Measurements from ENCODE around the gene EHD1. TPM values are rescaled to one million over a fixed set of nuclear protein-coding genes. Genes with fewer than 3 reads are reported as not detected.

EHD1 gene
- total and polyA plus RNA-seq, 9 of the 15 experiments (the other 6 are each of a cell fraction or from before 2014, with no cell fraction given) = 0.46 to 65.0 (median 16.4) TPM

GRCh38 chr11:64885367-64886286 is 7.2 kb upstream of the EHD1 start:
- H3K36me3 ChIP-seq (ENCODE audit: control insufficient read depth, insufficient read depth, low read length) = no peaks in the 10 kb centered on the region
- no peaks in the 10 kb centered on the region for H3K27me3 ChIP-seq (ENCODE audit: control insufficient read depth in 2 of 2, insufficient read depth in 2 of 2, low read length in 2 of 2)
- H3K4me3 ChIP-seq = no peak overlapping the region
- no peaks in the 10 kb centered on the region for H3K9me1 ChIP-seq (ENCODE audit: control insufficient read depth, insufficient read depth, low read length)
- DNase-seq (ENCODE audit: extremely low read depth in 1 of 4, low spot score in 3 of 4) = peak in 3 of 4 experiments; percentile 58 to 95 (median 85)
- in situ Hi-C loops (cut with MboI) (no loop called here), intact Hi-C loops (cut with micrococcal nuclease) (loop anchor here (5.0 to 10.0 kb wide), 2 partner anchors 108 to 229 kb away; partner anchors contain the start of genes SF1, TM7SF2 and ZNHIT2)
- H3K27ac ChIP-seq (ENCODE audit: extremely low read depth, low read depth, low read length) = peak overlapping the region; percentile 96
- H3K4me2 ChIP-seq (ENCODE audit: insufficient read depth, low read length) = peak overlapping the region; percentile 82
- WGBS (ENCODE audit: insufficient coverage, low coverage, missing lambda C conversion rate) = 8% methylated on average over 15 of the region's 15 CpGs
- ChIA-PET POLR2A (interaction anchor here (0.6 to 2.2 kb wide), 10 partner anchors 10 to 581 kb away, joined by 3 to 12 read pairs (median 4); partner anchors contain the start of genes FAU, MRPL49 and SF1), CTCF (ENCODE audit: low intra/inter-chr PET ratio) (interaction anchor here (1.2 kb wide), 1 partner anchor 39 kb away, joined by 3 read pairs; no protein-coding TSS in a partner anchor)
- ATAC-seq = peak; percentile 70
- no peaks in the 10 kb centered on the region for H3K79me2 ChIP-seq (ENCODE audit: control insufficient read depth, insufficient read depth, low read length)
- TSS peak; percentile 98 for BruUV-seq (replicated peaks)
- H3K9me3 ChIP-seq (replicated peaks; ENCODE audit: control insufficient read depth, insufficient read depth, low read depth, low read length) = no peaks in the 10 kb centered on the region
- peaks cover 44 to 60% of the 10 kb centered on the region in 2 experiments for H3K4me1 ChIP-seq (replicated peaks in 1 of 2; ENCODE audit: control insufficient read depth in 2 of 2, insufficient read depth in 2 of 2, low read length in 2 of 2)
- H4K20me1 ChIP-seq (replicated peaks; ENCODE audit: control insufficient read depth, insufficient read depth, low read length) = no peaks in the 10 kb centered on the region
- peak; percentile 99 for FAIRE-seq
- H2AFZ ChIP-seq (ENCODE audit: low read depth, low read length) = peak overlapping the region; percentile 71
- H3K9ac ChIP-seq (ENCODE audit: insufficient read depth in 1 of 2, low read depth in 2 of 2, low read length in 2 of 2) = peak overlapping the region; percentile 67 to 70
- TF ChIP-seq EHMT2 (IDR thresholded peaks at IDR 0.05) (0 out of 2 replicates have a peak, but pooled peaks have one; percentile 48), POLR2A (conservative IDR thresholded peaks at IDR 0.05) (peak; percentile 66; the same call in 1 of the 2 replicates), CHCHD3 (CRISPR knock-in tag; IDR thresholded peaks at IDR 0.05) (0 out of 2 replicates have a peak, but pooled peaks have one; percentile 8), RNF2 (IDR thresholded peaks at IDR 0.05) (peak; percentile 64; the same call in 1 of the 2 replicates), ZNF41 (CRISPR knock-in tag; conservative IDR thresholded peaks at IDR 0.05) (0 out of 2 replicates have a peak, but pooled peaks have one; percentile 17), FIP1L1 (IDR thresholded peaks at IDR 0.05; ENCODE audit: low read depth, low read length, poor library complexity, severe bottlenecking) (no peak), FOXP4 (CRISPR knock-in tag; IDR thresholded peaks at IDR 0.05; ENCODE audit: borderline replicate concordance) (peak; percentile 36; the same call in 1 of the 2 replicates), YY1 (IDR thresholded peaks at IDR 0.05; ENCODE audit: borderline replicate concordance in 1 of 3, control insufficient read depth in 1 of 3, extremely low read depth in 1 of 3, insufficient read depth in 3 of 3, insufficient read length in 1 of 3, insufficient replicate concordance in 2 of 3, low read depth in 1 of 3, low read length in 2 of 3) (peak in 2 of 3 experiments; percentile 18 to 56), SMARCC2 (IDR thresholded peaks at IDR 0.05; ENCODE audit: low read depth) (no peak; the same call in none of the 2 replicates), CBX1 (IDR thresholded peaks at IDR 0.05; ENCODE audit: low read depth) (no peak), COPS2 (conservative IDR thresholded peaks at IDR 0.05) (no peak), ZNF197 (CRISPR knock-in tag; IDR thresholded peaks at IDR 0.05; ENCODE audit: low read depth) (peak; percentile 37; the same call in 1 of the 2 replicates), TCF3 (CRISPR knock-in tag; IDR thresholded peaks at IDR 0.05) (peak; percentile 80), LEF1 (IDR thresholded peaks at IDR 0.05) (peak; percentile 83), TBL1XR1 (IDR thresholded peaks at IDR 0.05; ENCODE audit: low read length in 2 of 2) (peak in 1 of 2 experiments; percentile 72; a peak in 2 of 4 replicates)
- TF ChIP-seq, protein P1, sequence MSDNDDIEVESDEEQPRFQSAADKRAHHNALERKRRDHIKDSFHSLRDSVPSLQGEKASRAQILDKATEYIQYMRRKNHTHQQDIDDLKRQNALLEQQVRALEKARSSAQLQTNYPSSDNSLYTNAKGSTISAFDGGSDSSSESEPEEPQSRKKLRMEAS (CRISPR knock-in tag; IDR thresholded peaks at IDR 0.05) = peak; percentile 95
- TF ChIP-seq, protein P2, sequence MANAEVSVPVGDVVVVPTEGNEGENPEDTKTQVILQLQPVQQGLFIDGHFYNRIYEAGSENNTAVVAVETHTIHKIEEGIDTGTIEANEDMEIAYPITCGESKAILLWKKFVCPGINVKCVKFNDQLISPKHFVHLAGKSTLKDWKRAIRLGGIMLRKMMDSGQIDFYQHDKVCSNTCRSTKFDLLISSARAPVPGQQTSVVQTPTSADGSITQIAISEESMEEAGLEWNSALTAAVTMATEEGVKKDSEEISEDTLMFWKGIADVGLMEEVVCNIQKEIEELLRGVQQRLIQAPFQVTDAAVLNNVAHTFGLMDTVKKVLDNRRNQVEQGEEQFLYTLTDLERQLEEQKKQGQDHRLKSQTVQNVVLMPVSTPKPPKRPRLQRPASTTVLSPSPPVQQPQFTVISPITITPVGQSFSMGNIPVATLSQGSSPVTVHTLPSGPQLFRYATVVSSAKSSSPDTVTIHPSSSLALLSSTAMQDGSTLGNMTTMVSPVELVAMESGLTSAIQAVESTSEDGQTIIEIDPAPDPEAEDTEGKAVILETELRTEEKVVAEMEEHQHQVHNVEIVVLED (CRISPR knock-in tag; IDR thresholded peaks at IDR 0.05) = no peak

Measured in K562 (cell line).